ENCODE results near the gene GDF2.

GDF2 gene

GRCh38 chr10:47286116-47286505, 36.1 kb upstream of the GDF2 start:
- Histone ChIP-seq H3K27me3 (ENCODE audit: insufficient read depth, poor library complexity, severe bottlenecking) (no peaks in the 10 kb centered on the region), H3K27ac (replicated peaks) (no peak overlapping the region)
- TF ChIP-seq GABPA (IDR thresholded peaks at IDR 0.05; ENCODE audit: low read depth) = no peak

DNA sequence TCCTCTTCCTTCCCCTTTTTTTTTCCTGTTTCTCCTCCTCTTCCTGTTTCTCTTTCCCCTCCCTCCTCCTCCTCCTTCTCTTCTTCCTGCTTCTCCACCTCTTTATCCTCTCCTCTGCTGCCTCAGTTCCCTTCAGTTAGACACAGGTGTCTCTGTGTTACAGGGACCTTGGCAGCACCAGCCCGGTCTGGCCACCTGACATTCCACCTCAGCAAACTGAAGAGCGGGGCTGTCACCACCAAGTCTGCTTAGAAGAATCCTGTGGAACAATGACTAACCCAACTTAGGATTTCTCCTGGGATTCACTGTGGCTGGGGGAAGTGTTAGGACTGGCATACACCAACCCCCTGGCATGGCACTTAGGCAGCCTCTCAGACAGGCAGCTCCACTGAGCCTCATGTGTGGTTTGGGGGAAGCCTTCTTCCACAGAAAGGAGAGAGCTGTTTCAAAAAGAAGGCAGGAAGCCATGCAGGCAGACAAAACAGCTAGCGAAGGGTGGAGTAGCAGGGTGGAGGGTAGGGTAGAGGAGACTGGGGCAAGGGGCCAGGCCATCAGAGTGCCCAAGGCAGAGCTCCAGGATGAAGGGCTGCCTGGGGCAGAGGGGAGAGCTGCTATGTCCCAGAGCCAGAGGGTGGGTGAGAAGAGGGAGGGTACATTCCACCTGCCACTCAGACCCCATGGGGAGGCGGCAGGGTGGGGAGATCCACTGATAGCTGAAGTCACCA, 35.5 kb upstream of the GDF2 start:
- H3K4me3 ChIP-seq (replicated peaks; ENCODE audit: insufficient read depth, low read length) = no peak overlapping the region
- H3K27me3 ChIP-seq (ENCODE audit: insufficient read depth, poor library complexity, severe bottlenecking) = no peaks in the 10 kb centered on the region
- no peak for DNase-seq (ENCODE audit: low read depth in 1 of 2, low spot score in 1 of 2)
- H3K27ac ChIP-seq (replicated peaks) = no peak overlapping the region
- TF ChIP-seq CTCF (IDR thresholded peaks at IDR 0.05; ENCODE audit: insufficient read depth, low read length) (no peak), SPI1 (IDR thresholded peaks at IDR 0.05; ENCODE audit: borderline replicate concordance, low read depth) (0 out of 2 replicates have a peak, but pooled peaks have one; percentile 18)

More at GRCh38 chr10:47286116-47286505, 36.1 kb upstream of the GDF2 start:
- H3K4me3 ChIP-seq (replicated peaks; ENCODE audit: insufficient read depth, low read length) = no peak overlapping the region
- no peak for DNase-seq (ENCODE audit: low read depth in 1 of 2, low spot score in 1 of 2)

DNA sequence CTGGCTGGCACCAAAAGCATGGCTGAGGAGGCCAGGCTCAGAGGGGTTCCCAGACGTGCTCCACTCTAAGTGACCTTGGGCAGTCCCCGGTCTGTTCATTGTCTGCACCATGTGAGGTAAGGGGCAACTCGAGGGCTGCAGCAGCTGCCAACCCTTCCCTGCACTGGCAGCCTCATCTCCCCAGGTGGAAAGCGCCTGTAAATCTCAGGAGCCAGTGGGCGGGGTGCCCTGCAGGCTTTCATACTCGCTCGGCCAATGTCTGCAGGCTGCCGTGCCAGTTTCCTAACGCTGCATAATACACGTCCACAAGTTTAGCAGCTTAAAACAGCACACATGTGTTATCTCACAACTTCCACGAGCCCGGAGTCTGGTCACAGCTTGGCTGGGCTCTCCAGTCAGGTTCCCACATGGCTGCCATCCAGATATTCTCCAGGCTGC, 34.9 kb upstream of the GDF2 start:
- TF ChIP-seq GABPA (IDR thresholded peaks at IDR 0.05; ENCODE audit: low read depth) (no peak), CTCF (IDR thresholded peaks at IDR 0.05; ENCODE audit: insufficient read depth, low read length) (no peak)
- TF ChIP-seq, protein P1, sequence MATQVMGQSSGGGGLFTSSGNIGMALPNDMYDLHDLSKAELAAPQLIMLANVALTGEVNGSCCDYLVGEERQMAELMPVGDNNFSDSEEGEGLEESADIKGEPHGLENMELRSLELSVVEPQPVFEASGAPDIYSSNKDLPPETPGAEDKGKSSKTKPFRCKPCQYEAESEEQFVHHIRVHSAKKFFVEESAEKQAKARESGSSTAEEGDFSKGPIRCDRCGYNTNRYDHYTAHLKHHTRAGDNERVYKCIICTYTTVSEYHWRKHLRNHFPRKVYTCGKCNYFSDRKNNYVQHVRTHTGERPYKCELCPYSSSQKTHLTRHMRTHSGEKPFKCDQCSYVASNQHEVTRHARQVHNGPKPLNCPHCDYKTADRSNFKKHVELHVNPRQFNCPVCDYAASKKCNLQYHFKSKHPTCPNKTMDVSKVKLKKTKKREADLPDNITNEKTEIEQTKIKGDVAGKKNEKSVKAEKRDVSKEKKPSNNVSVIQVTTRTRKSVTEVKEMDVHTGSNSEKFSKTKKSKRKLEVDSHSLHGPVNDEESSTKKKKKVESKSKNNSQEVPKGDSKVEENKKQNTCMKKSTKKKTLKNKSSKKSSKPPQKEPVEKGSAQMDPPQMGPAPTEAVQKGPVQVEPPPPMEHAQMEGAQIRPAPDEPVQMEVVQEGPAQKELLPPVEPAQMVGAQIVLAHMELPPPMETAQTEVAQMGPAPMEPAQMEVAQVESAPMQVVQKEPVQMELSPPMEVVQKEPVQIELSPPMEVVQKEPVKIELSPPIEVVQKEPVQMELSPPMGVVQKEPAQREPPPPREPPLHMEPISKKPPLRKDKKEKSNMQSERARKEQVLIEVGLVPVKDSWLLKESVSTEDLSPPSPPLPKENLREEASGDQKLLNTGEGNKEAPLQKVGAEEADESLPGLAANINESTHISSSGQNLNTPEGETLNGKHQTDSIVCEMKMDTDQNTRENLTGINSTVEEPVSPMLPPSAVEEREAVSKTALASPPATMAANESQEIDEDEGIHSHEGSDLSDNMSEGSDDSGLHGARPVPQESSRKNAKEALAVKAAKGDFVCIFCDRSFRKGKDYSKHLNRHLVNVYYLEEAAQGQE (IDR thresholded peaks at IDR 0.05; ENCODE audit: insufficient replicate concordance, low read depth) = no peak
- H3K27ac ChIP-seq (replicated peaks) = no peak overlapping the region
- DNase-seq (ENCODE audit: low read depth in 1 of 2, low spot score in 1 of 2) = no peak
- H3K4me3 ChIP-seq (replicated peaks; ENCODE audit: insufficient read depth, low read length) = no peak overlapping the region
- no peaks in the 10 kb centered on the region for H3K27me3 ChIP-seq (ENCODE audit: insufficient read depth, poor library complexity, severe bottlenecking)

DNA sequence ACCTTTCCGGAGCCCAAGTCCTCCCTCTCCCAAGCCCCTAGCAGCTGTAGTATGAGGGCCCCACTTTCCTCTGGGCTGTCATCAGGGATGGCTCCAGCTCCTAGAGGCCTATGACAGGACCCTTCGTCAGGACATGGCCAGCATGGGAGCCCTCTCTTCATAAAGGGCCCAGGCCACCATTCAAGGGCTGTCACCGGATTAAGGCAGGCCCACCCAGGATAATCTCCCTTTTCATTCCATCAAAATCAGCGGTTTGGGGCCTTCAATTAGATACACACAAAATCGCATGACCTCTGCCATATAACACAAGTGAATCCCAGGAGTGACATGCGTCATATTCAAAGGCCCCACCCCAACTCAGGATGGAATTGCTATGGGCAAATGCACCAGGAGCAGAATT, 34.4 kb upstream of the GDF2 start:
- H3K27ac ChIP-seq (replicated peaks) = no peak overlapping the region
- DNase-seq (ENCODE audit: low read depth in 1 of 2, low spot score in 1 of 2) = no peak
- no peak overlapping the region for H3K4me3 ChIP-seq (replicated peaks; ENCODE audit: insufficient read depth, low read length)
- TF ChIP-seq POLR2AphosphoS5 (IDR thresholded peaks at IDR 0.05; ENCODE audit: low read depth) (no peak), SPI1 (IDR thresholded peaks at IDR 0.05; ENCODE audit: borderline replicate concordance, low read depth) (no peak), CTCF (IDR thresholded peaks at IDR 0.05; ENCODE audit: insufficient read depth, low read length) (no peak), GABPA (IDR thresholded peaks at IDR 0.05; ENCODE audit: low read depth) (no peak)
- TF ChIP-seq, protein P1 (IDR thresholded peaks at IDR 0.05; ENCODE audit: insufficient replicate concordance, low read depth) = no peak
- no peaks in the 10 kb centered on the region for H3K27me3 ChIP-seq (ENCODE audit: insufficient read depth, poor library complexity, severe bottlenecking)
